Sciatic nerve (tissue), 2 donors: Measurements from ENCODE around the gene YARS1. TPM values are rescaled to one million over a fixed set of nuclear protein-coding genes. Genes with fewer than 3 reads are reported as not detected.
A peak's percentile ranks its signal among the peaks of the same experiment; 100 is the strongest.

Experiments
- ATAC-seq: fragments of 200-7000 bp; cut with Tn5 transposase; one replicate; pipeline ENCODE4 v1.9.1; 2020; ENCODE audit warnings: mild to moderate bottlenecking, moderate library complexity
- DNase-seq: peaks from one replicate; pipeline ENCODE4 v3.0.0-alpha.2; 2020; ENCODE audit warnings: low spot score
- intact Hi-C: fragments of 100-400 bp; cut with DNase I; formaldehyde crosslinking; loops from one replicate; pipeline ENCODE4 v1.14.2; 2022
- total RNA-seq: library from RNA; stranded (reverse); fragmentation: NEBNext Ultra II Directional; extraction: Animal tissue kit (Norgen Biotek cat#: 25700); gene quantifications from one replicate; pipeline ENCODE4 v1.2.1, GENCODE V29; 2021
- donor health status: DM: no; HTN: no; CAD: no.
- donor health status: DM: no; HTN: no; CAD: no.

Gene YARS1
- total RNA-seq, 1 donor from 2014 or later = 46.8 TPM

- DNase-seq = peak; percentile 71
- intact Hi-C loops = no loop called here
- ATAC-seq = peak; percentile 86
Measured at GRCh38 chr1:32733582-32734321, 83.4 kb downstream of the YARS1 start.

GRCh38 chr1:32729254-32730046, 87.7 kb downstream of the YARS1 start:
- ATAC-seq (no peak), DNase-seq (no peak)
- intact Hi-C loops = no loop called here

GRCh38 chr1:32728413-32729077, 88.6 kb downstream of the YARS1 start:
- DNase-seq (no peak), ATAC-seq (no peak)
- intact Hi-C loops = no loop called here

GRCh38 chr1:32727876-32728275, 89.3 kb downstream of the YARS1 start:
- no peak for ATAC-seq

GRCh38 chr1:32725615-32725982, 91.6 kb downstream of the YARS1 start:
- ATAC-seq = no peak
- intact Hi-C loops = no loop called here

More at GRCh38 chr1:32727876-32728275, 89.3 kb downstream of the YARS1 start:
- DNase-seq = no peak
- intact Hi-C loops = no loop called here

More at GRCh38 chr1:32725615-32725982, 91.6 kb downstream of the YARS1 start:
- DNase-seq = no peak

Other genes starting within 250 kb of the YARS1 start
- 39.9 TPM for gene ZBTB8OS, start 166.8 kb downstream of the YARS1 start, total RNA-seq
- gene RBBP4, start 166.2 kb downstream of the YARS1 start, total RNA-seq = 125 TPM
- 9.1 TPM for gene SYNC, start 114.6 kb downstream of the YARS1 start, total RNA-seq
- 59.8 TPM for gene S100PBP, start 295 bp upstream of the YARS1 start, total RNA-seq
- 1.6 TPM for gene FNDC5, start 53.6 kb upstream of the YARS1 start, total RNA-seq
- 0.27 TPM for gene HPCA, start 69.1 kb upstream of the YARS1 start, total RNA-seq
- gene TMEM54, start 84.0 kb upstream of the YARS1 start, total RNA-seq = 12.3 TPM
- 33.3 TPM for gene RNF19B, start 147.5 kb upstream of the YARS1 start, total RNA-seq
- gene AK2, start 219.5 kb upstream of the YARS1 start, total RNA-seq = 111 TPM